GM12878 (cell line): ENCODE measurements around the gene C1S. TPM values are rescaled to one million over a fixed set of nuclear protein-coding genes. Genes with fewer than 3 reads are reported as not detected.

Source experiments
- ATAC-seq: fragments of 200-7000 bp; cut with Tn5 transposase; 3 replicates; pipeline ENCODE4 v1.9.1; 2020; ENCODE audit warnings: mild to moderate bottlenecking, moderate library complexity
- BruUV-seq: library from RNA; stranded (reverse); fragments of 400-500 nt; replicated peaks from 2 replicates; lab custom pipeline; 2021; lab: Mats Ljungman, UMichigan
- CTCF ChIA-PET: fragments of 300-600 bp; sonication (Branson Sonifier 250); formaldehyde crosslinking; extraction: SDS; loops from one replicate; lab custom pipeline; 2021; ENCODE audit warnings: inconsistent platforms; lab: Yijun Ruan, JAX
- POLR2A ChIA-PET: fragments of 350-600 bp; formaldehyde crosslinking; extraction: SDS; loops from one replicate; lab custom pipeline; 2021; ENCODE audit warnings: inconsistent platforms; lab: Charles Lee
- RAD21 ChIA-PET: fragments of 300-600 bp; sonication (Branson Sonifier 250); formaldehyde crosslinking; loops from one replicate; lab custom pipeline; 2023; ENCODE audit warnings: antibody characterized with exemption; ENCODE audit not compliant: unreplicated experiment; lab: Charles Lee
- SMC1A ChIA-PET: fragments of 300-600 bp; sonication (Branson Sonifier 250); formaldehyde crosslinking; loops from one replicate; lab custom pipeline; 2023; ENCODE audit not compliant: unreplicated experiment, uncharacterized antibody; lab: Charles Lee
- DNase-seq: peaks from one replicate; pipeline ENCODE4 v3.0.0-alpha.2; 2011; ENCODE audit warnings: low read depth, low spot score
- FAIRE-seq: peaks from 3 replicates; lab custom pipeline; 2011; peaks lifted over from hg19 to GRCh38; lab: Jason Lieb, UNC
- H2AFZ ChIP-seq: 2 replicates; pipeline ENCODE4 v1.6.0; 2011; ENCODE audit warnings: low read depth, low read length, control low read depth; ENCODE audit not compliant: control insufficient read depth
- H3K27ac ChIP-seq: 2 replicates; pipeline ENCODE4 v1.5.1; 2011; ENCODE audit warnings: control low read depth; ENCODE audit not compliant: control insufficient read depth, insufficient read depth
- H3K27me3 ChIP-seq, 2 experiments: replicated peaks in 1 of 2; 2 replicates each; pipeline versions ENCODE4 v1.6.0 to v1.6.1; 2011; ENCODE audit warnings: low read length in 1 of 2; ENCODE audit not compliant: control insufficient read depth in 2 of 2, insufficient read depth in 2 of 2
- H3K36me3 ChIP-seq, 2 experiments: 2 replicates each; pipeline ENCODE4 v1.5.1; 2011; ENCODE audit warnings: low read length in 1 of 2; ENCODE audit not compliant: control insufficient read depth in 2 of 2, insufficient read depth in 2 of 2
- H3K4me1 ChIP-seq: 2 replicates; pipeline ENCODE4 v1.6.1; 2011; ENCODE audit warnings: mild to moderate bottlenecking, low read length, moderate library complexity, mixed read lengths; ENCODE audit not compliant: control insufficient read depth, insufficient read depth
- H3K4me2 ChIP-seq: 2 replicates; pipeline ENCODE4 v1.6.0; 2011; ENCODE audit warnings: control low read depth; ENCODE audit not compliant: control insufficient read depth, insufficient read depth
- H3K4me3 ChIP-seq: fragments of 200-600 bp; sonication (generic); 2 replicates; pipeline ENCODE4 v1.5.1; 2016
- H3K79me2 ChIP-seq: 2 replicates; pipeline ENCODE4 v1.6.0; 2011; ENCODE audit warnings: low read length; ENCODE audit not compliant: control insufficient read depth, insufficient read depth
- H3K9ac ChIP-seq: 2 replicates; pipeline ENCODE4 v1.8.0; 2011; ENCODE audit warnings: low read length, control low read depth, mixed read lengths; ENCODE audit not compliant: control insufficient read depth, insufficient read depth
- H3K9me3 ChIP-seq: replicated peaks from 3 replicates; pipeline ENCODE4 v1.5.1; 2011; ENCODE audit warnings: mild to moderate bottlenecking, low read length; ENCODE audit not compliant: control insufficient read depth, insufficient read depth
- H4K20me1 ChIP-seq: 2 replicates; pipeline ENCODE4 v1.6.0; 2011; ENCODE audit not compliant: control insufficient read depth, insufficient read depth
- BCLAF1 ChIP-seq: fragments of 450-650 bp; IDR thresholded peaks from 2 replicates; pipeline ENCODE4 v1.6.1; 2017; ENCODE audit warnings: antibody characterized with exemption, mild to moderate bottlenecking, moderate library complexity
- CEBPB ChIP-seq, 2 experiments: fragments of 150-350 bp in 1 of 2; IDR thresholded peaks; 2 replicates each; pipeline ENCODE4 v1.6.1; 2012 to 2014; ENCODE audit warnings: low read depth in 2 of 2, low read length in 2 of 2, borderline replicate concordance in 1 of 2, inconsistent platforms in 1 of 2
- EGR1 ChIP-seq, 2 experiments: IDR thresholded peaks; 1 replicate in 1 of 2; 2 replicates in 1 of 2; pipeline ENCODE4 v1.6.1; 2011 to 2012; ENCODE audit warnings: low read depth in 2 of 2, low read length in 2 of 2, borderline replicate concordance in 1 of 2, mild to moderate bottlenecking in 1 of 2, moderate library complexity in 1 of 2
- EP300 ChIP-seq, 2 experiments: fragments of 150-350 bp in 1 of 2; IDR thresholded peaks; 2 replicates each; pipeline ENCODE4 v1.6.1; 2011 to 2012; ENCODE audit warnings: low read depth in 2 of 2, low read length in 2 of 2, borderline replicate concordance in 1 of 2, improper control_type of control experiment in 1 of 2, inconsistent platforms in 1 of 2; ENCODE audit not compliant: control insufficient read depth in 1 of 2
- RAD51 ChIP-seq: fragments of 450-650 bp; IDR thresholded peaks from 2 replicates; pipeline ENCODE4 v1.6.1; 2016; ENCODE audit warnings: moderate library complexity, mild to moderate bottlenecking, inconsistent platforms
- RCOR1 ChIP-seq: conservative IDR thresholded peaks from 2 replicates; pipeline ENCODE4 v1.6.1; 2012; ENCODE audit warnings: low read depth, low read length, improper control_type of control experiment
- RELA ChIP-seq: fragments of 450-650 bp; IDR thresholded peaks from 2 replicates; pipeline ENCODE4 v1.8.0; 2014; ENCODE audit warnings: borderline replicate concordance; ENCODE audit not compliant: partially characterized antibody
- SMARCA5 ChIP-seq: fragments of 450-650 bp; IDR thresholded peaks from 2 replicates; pipeline ENCODE4 v1.6.1; 2017; ENCODE audit warnings: mild to moderate bottlenecking
- WGBS: methylation state at CpG from one replicate; pipeline ENCODE4 v1.1.6; 2016; ENCODE audit warnings: low lambda C conversion rate; ENCODE audit not compliant: insufficient replicate concordance, insufficient coverage; ENCODE audit errors: missing lambda C conversion rate; 5-methylcytosine and 5-hydroxymethylcytosine counted together
- in situ Hi-C: fragments of 300-500 bp; cut with MboI; formaldehyde crosslinking; loops from 9 replicates; pipeline ENCODE4 v1.14.3; 2018; ENCODE audit warnings: mixed read lengths
- intact Hi-C: fragments of 100-400 bp; cut with micrococcal nuclease; formaldehyde crosslinking; loops from one replicate; pipeline ENCODE4 v1.14.2; 2022; ENCODE audit not compliant: unreplicated experiment
- polyA plus RNA-seq, 11 experiments: library from polyadenylated mRNA; depleted of rRNA in 4 of 11; unstranded in 6 of 11; stranded (reverse) in 5 of 11; fragments of >200 nt; fragmentation: Nextera tagmentation in 4 of 11; fragmentation: Illumina TruSeq in 1 of 11; extraction: Ambion mirVana in 4 of 11; extraction: Trizol in 1 of 11; gene quantifications; 1 replicate in 1 of 11; 2 replicates in 10 of 11; pipeline versions ENCODE4 v1.2.1 to v1.2.3, GENCODE V29; 2011 to 2016; ENCODE audit warnings: inconsistent platforms in 2 of 11, missing spikeins in 2 of 11, low read depth in 1 of 11
- total RNA-seq, 4 experiments: library from RNA; depleted of rRNA in 3 of 4; stranded (reverse); fragments of >200 nt in 3 of 4; fragmentation: Illumina TruSeq in 1 of 4; extraction: Trizol in 1 of 4; gene quantifications; 2 replicates each; pipeline versions ENCODE4 v1.2.1 to v1.2.3, GENCODE V29; 2013 to 2021
- TF ChIP-seq, protein P1 (sequence below): fragments of 450-650 bp; formaldehyde crosslinking; IDR thresholded peaks from 2 replicates; pipeline ENCODE4 v1.5.0; 2022; ENCODE audit warnings: mild to moderate bottlenecking, missing genetic modification characterization
- TF ChIP-seq, protein P2 (sequence below): IDR thresholded peaks from 2 replicates; pipeline ENCODE4 v1.6.1; 2011; ENCODE audit warnings: borderline replicate concordance, low read depth, mild to moderate bottlenecking, moderate library complexity, low read length; ENCODE audit not compliant: insufficient read depth, poor library complexity, severe bottlenecking
- TF ChIP-seq, protein P3 (sequence below): fragments of 450-650 bp; conservative IDR thresholded peaks from 2 replicates; pipeline ENCODE4 v1.6.1; 2017; ENCODE audit warnings: mild to moderate bottlenecking, moderate library complexity

The C1S gene
- total and polyA plus RNA-seq, 10 of the 15 experiments (the other 5 are each of a cell fraction or from before 2014, with no cell fraction given): 0.10 to 1.4 (median 0.42) TPM

DNA sequence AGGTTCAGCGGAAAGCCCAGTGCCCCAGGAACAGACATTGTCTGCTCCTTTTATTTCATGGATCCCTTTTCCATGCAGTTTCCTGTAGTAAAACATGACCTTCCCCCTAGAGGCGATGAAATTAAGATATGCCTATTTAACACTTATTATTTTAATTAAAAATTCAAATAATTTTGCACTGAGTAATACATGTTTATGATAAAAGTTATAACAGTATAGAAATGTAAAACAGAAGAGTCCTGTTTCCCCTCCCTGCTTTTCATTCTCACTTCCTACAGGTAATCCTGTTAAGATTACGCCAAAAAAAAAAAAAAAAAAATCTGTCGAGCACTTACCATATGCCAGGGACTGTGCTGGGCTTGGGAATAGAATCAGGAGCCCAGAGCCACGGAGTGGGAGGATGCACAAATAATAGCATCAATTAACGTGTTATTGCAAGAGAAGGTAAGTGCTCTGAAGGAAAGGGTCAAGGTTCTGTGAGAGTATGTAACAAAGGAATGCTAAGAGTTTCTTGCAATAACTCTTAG lies 41.4 kb upstream of the C1S start (continued):
- no peak for TF ChIP-seq BCLAF1
- no peak for TF ChIP-seq RCOR1
- no peak for TF ChIP-seq RELA

DNA sequence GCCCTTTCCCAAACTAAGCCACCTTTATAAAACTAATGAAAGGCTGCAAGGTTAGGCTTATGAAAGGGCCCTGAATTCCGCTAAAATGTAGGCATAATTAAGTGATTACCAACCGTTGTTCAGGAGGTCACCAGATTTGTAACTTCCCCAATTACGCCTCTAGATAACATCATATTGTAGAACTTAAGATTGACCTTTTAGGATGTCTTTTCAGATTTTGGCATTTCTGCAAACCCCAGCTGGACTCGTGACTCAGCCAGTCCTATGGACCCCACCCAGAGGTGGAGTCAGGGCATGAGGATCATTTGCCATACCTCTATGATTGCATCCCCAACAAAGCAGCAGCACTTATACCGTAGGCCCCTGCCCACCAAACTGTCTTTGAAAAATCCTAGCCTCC lies 38.6 kb upstream of the C1S start:
- DNase-seq: no peak
- no peak for ATAC-seq
- ChIA-PET POLR2A (no interaction called here), SMC1A (interaction anchor here (1.0 kb wide), 1 partner anchor 125 kb away, joined by 3 read pairs; no protein-coding TSS in a partner anchor), CTCF (interaction anchor here (0.6 to 1.2 kb wide), 4 partner anchors 10 to 612 kb away, joined by 3 to 7 read pairs (median 4); no protein-coding TSS in a partner anchor), RAD21 (no interaction called here)
- in situ Hi-C loops: no loop called here
- Histone ChIP-seq H3K27ac (no peak overlapping the region), H4K20me1 (no peaks in the 10 kb centered on the region), H3K79me2 (peaks cover 12% of the 10 kb centered on the region), H3K36me3 (no peaks in the 10 kb centered on the region), H3K4me3 (no peak overlapping the region), H3K9ac (no peak overlapping the region), H3K4me2 (no peak overlapping the region), H3K4me1 (no peaks in the 10 kb centered on the region), H3K27me3 (no peaks in the 10 kb centered on the region), H2AFZ (no peak overlapping the region), H3K9me3 (no peaks in the 10 kb centered on the region)
- 43% methylated on average over 5 of the region's 5 CpGs for WGBS
- intact Hi-C loops: no loop called here
- FAIRE-seq: no peak
- no TSS peak for BruUV-seq
- TF ChIP-seq RAD51: no peak
- TF ChIP-seq, protein P1, sequence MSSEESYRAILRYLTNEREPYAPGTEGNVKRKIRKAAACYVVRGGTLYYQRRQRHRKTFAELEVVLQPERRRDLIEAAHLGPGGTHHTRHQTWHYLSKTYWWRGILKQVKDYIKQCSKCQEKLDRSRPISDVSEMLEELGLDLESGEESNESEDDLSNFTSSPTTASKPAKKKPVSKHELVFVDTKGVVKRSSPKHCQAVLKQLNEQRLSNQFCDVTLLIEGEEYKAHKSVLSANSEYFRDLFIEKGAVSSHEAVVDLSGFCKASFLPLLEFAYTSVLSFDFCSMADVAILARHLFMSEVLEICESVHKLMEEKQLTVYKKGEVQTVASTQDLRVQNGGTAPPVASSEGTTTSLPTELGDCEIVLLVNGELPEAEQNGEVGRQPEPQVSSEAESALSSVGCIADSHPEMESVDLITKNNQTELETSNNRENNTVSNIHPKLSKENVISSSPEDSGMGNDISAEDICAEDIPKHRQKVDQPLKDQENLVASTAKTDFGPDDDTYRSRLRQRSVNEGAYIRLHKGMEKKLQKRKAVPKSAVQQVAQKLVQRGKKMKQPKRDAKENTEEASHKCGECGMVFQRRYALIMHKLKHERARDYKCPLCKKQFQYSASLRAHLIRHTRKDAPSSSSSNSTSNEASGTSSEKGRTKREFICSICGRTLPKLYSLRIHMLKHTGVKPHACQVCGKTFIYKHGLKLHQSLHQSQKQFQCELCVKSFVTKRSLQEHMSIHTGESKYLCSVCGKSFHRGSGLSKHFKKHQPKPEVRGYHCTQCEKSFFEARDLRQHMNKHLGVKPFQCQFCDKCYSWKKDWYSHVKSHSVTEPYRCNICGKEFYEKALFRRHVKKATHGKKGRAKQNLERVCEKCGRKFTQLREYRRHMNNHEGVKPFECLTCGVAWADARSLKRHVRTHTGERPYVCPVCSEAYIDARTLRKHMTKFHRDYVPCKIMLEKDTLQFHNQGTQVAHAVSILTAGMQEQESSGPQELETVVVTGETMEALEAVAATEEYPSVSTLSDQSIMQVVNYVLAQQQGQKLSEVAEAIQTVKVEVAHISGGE (CRISPR knock-in tag): no peak
- TF ChIP-seq, protein P2, sequence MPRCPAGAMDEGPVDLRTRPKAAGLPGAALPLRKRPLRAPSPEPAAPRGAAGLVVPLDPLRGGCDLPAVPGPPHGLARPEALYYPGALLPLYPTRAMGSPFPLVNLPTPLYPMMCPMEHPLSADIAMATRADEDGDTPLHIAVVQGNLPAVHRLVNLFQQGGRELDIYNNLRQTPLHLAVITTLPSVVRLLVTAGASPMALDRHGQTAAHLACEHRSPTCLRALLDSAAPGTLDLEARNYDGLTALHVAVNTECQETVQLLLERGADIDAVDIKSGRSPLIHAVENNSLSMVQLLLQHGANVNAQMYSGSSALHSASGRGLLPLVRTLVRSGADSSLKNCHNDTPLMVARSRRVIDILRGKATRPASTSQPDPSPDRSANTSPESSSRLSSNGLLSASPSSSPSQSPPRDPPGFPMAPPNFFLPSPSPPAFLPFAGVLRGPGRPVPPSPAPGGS: no peak
- no peak for TF ChIP-seq SMARCA5
- TF ChIP-seq, protein P3, sequence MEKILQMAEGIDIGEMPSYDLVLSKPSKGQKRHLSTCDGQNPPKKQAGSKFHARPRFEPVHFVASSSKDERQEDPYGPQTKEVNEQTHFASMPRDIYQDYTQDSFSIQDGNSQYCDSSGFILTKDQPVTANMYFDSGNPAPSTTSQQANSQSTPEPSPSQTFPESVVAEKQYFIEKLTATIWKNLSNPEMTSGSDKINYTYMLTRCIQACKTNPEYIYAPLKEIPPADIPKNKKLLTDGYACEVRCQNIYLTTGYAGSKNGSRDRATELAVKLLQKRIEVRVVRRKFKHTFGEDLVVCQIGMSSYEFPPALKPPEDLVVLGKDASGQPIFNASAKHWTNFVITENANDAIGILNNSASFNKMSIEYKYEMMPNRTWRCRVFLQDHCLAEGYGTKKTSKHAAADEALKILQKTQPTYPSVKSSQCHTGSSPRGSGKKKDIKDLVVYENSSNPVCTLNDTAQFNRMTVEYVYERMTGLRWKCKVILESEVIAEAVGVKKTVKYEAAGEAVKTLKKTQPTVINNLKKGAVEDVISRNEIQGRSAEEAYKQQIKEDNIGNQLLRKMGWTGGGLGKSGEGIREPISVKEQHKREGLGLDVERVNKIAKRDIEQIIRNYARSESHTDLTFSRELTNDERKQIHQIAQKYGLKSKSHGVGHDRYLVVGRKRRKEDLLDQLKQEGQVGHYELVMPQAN: no peak
- TF ChIP-seq EP300 (IDR thresholded peaks at IDR 0.05; ENCODE audit: borderline replicate concordance in 1 of 2, control insufficient read depth in 1 of 2, low read depth in 2 of 2, low read length in 2 of 2): no peak
- TF ChIP-seq EGR1 (IDR thresholded peaks at IDR 0.05; ENCODE audit: borderline replicate concordance in 1 of 2, low read depth in 2 of 2, low read length in 2 of 2): no peak
- TF ChIP-seq CEBPB (IDR thresholded peaks at IDR 0.05; ENCODE audit: borderline replicate concordance in 1 of 2, low read depth in 2 of 2, low read length in 2 of 2): no peak
